ENCODE results near the gene GIMAP4.
A peak's percentile ranks its signal among the peaks of the same experiment; 100 is the strongest.
"Not testable (repeated sequence)": the region's sequence is repeated elsewhere in the genome, so short reads cannot be mapped to it uniquely, and the experiment has no call there.

GIMAP4 gene

GRCh38 chr7:150580638-150581394, 13.6 kb downstream of the GIMAP4 start:
- no peak for DNase-seq

GRCh38 chr7:150585199-150585598, 18.0 kb downstream of the GIMAP4 start:
- DNase-seq, result peak; percentile 39

GRCh38 chr7:150586068-150586784, 19.0 kb downstream of the GIMAP4 start:
- DNase-seq, result no peak

DNA sequence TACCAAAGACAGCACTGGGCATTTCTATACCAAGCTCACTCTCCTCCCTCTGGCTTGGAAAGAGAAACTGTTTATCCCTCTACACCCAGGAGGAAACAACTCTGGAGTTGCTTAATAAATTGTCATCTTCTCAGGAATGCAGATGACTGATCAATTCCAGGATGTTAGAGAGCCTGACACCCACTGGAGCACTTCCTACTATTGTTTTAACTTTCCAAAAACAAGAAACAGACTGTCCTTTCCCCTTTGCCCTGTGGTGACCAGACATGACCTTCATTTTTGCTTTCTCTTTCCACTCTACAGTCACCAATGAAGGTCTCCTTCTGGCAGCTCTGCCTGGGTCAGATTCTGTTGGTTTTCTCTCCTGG, 19.6 kb downstream of the GIMAP4 start:
- DNase-seq, result no peak

GRCh38 chr7:150587551-150587950, 20.4 kb downstream of the GIMAP4 start:
- DNase-seq, result no peak

- DNase-seq, result no peak
Measured at GRCh38 chr7:150594805-150595204, 27.6 kb downstream of the GIMAP4 start.

DNA sequence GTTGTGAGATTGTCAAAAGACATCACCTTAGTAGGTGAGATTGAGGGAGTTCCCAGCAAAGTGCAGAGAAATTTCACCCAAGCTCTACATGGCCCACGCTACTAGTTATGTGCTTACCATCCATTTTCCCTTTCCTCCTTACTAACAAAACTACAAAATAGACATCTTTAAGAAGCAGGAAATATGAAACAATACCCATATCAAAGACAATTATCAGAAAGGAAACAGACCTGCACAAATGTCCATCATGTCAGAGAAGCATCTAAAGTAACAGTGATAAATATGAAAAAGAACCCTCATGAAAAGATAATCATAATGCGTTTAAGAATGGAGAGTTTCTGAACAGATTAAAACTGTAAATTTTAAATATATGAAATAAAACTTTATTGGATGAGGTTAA, 28.2 kb downstream of the GIMAP4 start:
- no peak for DNase-seq

- DNase-seq, result not testable (repeated sequence)
Measured at GRCh38 chr7:150603600-150603999, 36.4 kb downstream of the GIMAP4 start.

GRCh38 chr7:150610233-150610632, 43.0 kb downstream of the GIMAP4 start:
- DNase-seq, result no peak

GRCh38 chr7:150612925-150613324, 45.7 kb downstream of the GIMAP4 start:
- no peak for DNase-seq

DNA sequence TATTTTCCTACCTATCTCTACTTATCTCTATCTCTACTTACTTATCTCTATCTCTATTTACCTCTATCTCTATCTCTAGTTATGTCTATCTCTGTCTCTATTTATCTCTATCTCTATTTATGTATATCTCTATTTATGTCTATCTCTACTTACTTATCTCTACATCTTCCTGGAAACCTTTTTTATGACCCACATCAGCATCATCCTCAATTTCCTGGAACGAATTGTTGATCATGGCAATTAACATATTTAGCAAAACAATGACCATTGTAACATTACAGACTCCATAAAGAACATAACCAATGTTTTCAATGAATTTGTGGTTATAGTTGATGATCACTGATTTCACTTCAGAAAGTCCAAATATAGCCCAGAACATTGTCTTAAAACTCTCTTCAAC, 46.7 kb downstream of the GIMAP4 start:
- DNase-seq, result no peak

GRCh38 chr7:150614426-150614825, 47.2 kb downstream of the GIMAP4 start:
- peak; percentile 60 for DNase-seq

DNA sequence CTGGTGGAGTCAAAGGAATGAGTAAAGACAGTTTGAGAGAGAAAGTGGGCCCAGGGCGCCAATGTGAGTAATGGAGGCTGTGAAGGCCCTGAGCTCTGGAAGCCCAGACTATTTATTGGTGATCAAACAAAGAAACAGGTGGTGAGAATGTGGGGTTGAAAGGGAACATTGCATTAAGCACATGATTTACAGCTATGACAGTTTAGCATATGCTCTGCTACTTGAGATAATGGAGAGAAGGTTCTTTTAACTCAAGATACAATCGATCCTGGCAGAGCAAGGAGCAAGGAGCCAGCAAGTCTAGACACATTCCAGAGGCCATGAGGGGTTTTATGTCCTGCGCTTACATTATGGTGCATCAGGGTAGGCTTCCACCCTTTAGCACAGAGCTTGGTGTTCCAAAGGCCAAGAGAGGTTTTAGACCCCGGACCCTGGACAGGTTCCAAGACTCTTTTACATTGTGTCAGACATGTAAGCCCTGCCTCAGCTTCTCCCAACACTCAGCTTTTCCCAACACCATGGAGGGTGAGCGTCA, 48.1 kb downstream of the GIMAP4 start:
- not testable (repeated sequence) for DNase-seq

GRCh38 chr7:150620061-150620460, 52.9 kb downstream of the GIMAP4 start:
- no peak for DNase-seq

- no peak for DNase-seq
Measured at GRCh38 chr7:150620617-150621371, 53.6 kb downstream of the GIMAP4 start.

GRCh38 chr7:150621376-150621775, 54.2 kb downstream of the GIMAP4 start:
- peak; percentile 32 for DNase-seq
